Neural progenitor cell (in vitro differentiated cells): Measurements from ENCODE around the gene PRODH. TPM values are rescaled to one million over a fixed set of nuclear protein-coding genes. Genes with fewer than 3 reads are reported as not detected.
"Not testable (repeated sequence)": the region's sequence is repeated elsewhere in the genome, so short reads cannot be mapped to it uniquely, and the experiment has no call there.

Experiments used
- DNase-seq: peaks from one replicate; pipeline ENCODE4 v3.0.0-alpha.2; 2016; ENCODE audit warnings: low spot score
- H2AFZ ChIP-seq: fragments of 200-600 bp; sonication (generic); replicated peaks from 2 replicates; pipeline ENCODE4 v1.6.1; 2016; ENCODE audit warnings: antibody characterized with exemption
- H3F3A ChIP-seq: fragments of 200-600 bp; sonication (generic); 2 replicates; pipeline ENCODE4 v1.6.1; 2016; ENCODE audit warnings: antibody characterized with exemption, low read depth
- H3K27ac ChIP-seq: fragments of 200-600 bp; sonication (generic); 2 replicates; pipeline ENCODE4 v1.5.1; 2016; ENCODE audit warnings: mild to moderate bottlenecking
- H3K27me3 ChIP-seq: fragments of 200-600 bp; sonication (generic); 2 replicates; pipeline ENCODE4 v1.6.1; 2016; ENCODE audit warnings: mild to moderate bottlenecking, moderate library complexity
- H3K36me3 ChIP-seq: fragments of 200-600 bp; sonication (generic); 2 replicates; pipeline ENCODE4 v1.5.1; 2016
- H3K4me1 ChIP-seq: fragments of 200-600 bp; sonication (generic); 2 replicates; pipeline ENCODE4 v1.6.1; 2016; ENCODE audit warnings: mixed run types
- H3K4me2 ChIP-seq: fragments of 200-600 bp; sonication (generic); 2 replicates; pipeline ENCODE4 v1.6.1; 2016
- H3K4me3 ChIP-seq: fragments of 200-600 bp; sonication (generic); 2 replicates; pipeline ENCODE4 v1.5.1; 2016
- H3K79me2 ChIP-seq: fragments of 200-600 bp; sonication (generic); 2 replicates; pipeline ENCODE4 v1.6.1; 2016; ENCODE audit warnings: low read depth
- H3K9ac ChIP-seq: fragments of 200-600 bp; sonication (generic); 2 replicates; pipeline ENCODE4 v1.6.1; 2016
- H3K9me3 ChIP-seq: fragments of 200-600 bp; sonication (generic); 2 replicates; pipeline ENCODE4 v1.5.1; 2016; ENCODE audit warnings: low read depth
- H4K20me1 ChIP-seq: fragments of 200-600 bp; sonication (generic); 2 replicates; pipeline ENCODE4 v1.6.1; 2016; ENCODE audit warnings: low read depth
- H3K27ac Mint-ChIP-seq: 3 replicates; pipeline ENCODE4 v1.8.0; 2021; ENCODE audit warnings: mixed read lengths
- H3K27me3 Mint-ChIP-seq: 2 replicates; pipeline ENCODE4 v1.8.0; 2022; ENCODE audit warnings: low read depth, mild to moderate bottlenecking, inconsistent platforms, moderate library complexity, mixed read lengths; ENCODE audit not compliant: insufficient read depth
- H3K36me3 Mint-ChIP-seq: 3 replicates; pipeline ENCODE4 v1.8.0; 2021; ENCODE audit warnings: mixed read lengths
- H3K4me1 Mint-ChIP-seq: 3 replicates; pipeline ENCODE4 v1.8.0; 2021; ENCODE audit warnings: mixed read lengths
- H3K4me3 Mint-ChIP-seq: 3 replicates; pipeline ENCODE4 v1.8.0; 2021; ENCODE audit warnings: mild to moderate bottlenecking, moderate library complexity, mixed read lengths
- H3K9me3 Mint-ChIP-seq: 3 replicates; pipeline ENCODE4 v1.8.0; 2020; ENCODE audit warnings: mixed read lengths
- CTCF ChIP-seq: fragments of 200-600 bp; sonication (generic); IDR thresholded peaks from 2 replicates; pipeline ENCODE4 v1.5.1; 2017; ENCODE audit warnings: antibody characterized with exemption, mild to moderate bottlenecking
- EZH2 ChIP-seq: fragments of 200-600 bp; sonication (generic); IDR thresholded peaks from 2 replicates; pipeline ENCODE4 v1.6.1; 2017; ENCODE audit warnings: antibody characterized with exemption, mild to moderate bottlenecking, moderate library complexity
- EZH2phosphoT487 ChIP-seq: fragments of 200-600 bp; sonication (generic); IDR thresholded peaks from 2 replicates; pipeline ENCODE4 v1.6.1; 2017; ENCODE audit warnings: antibody characterized with exemption
- total RNA-seq: library from RNA; depleted of rRNA; stranded (reverse); fragments of >200 nt; gene quantifications from 2 replicates; pipeline ENCODE4 v1.2.3, GENCODE V29; 2015; ENCODE audit warnings: low replicate concordance

The PRODH gene
- total RNA-seq, 1 donor from 2014 or later = 9.3 TPM

GRCh38 chr22:18965526-18966421 is 29.7 kb upstream of the PRODH start:
- Mint-ChIP-seq H3K9me3 (no peaks in the 10 kb centered on the region), H3K36me3 (no peaks in the 10 kb centered on the region), H3K27me3 (peaks cover 12% of the 10 kb centered on the region), H3K27ac (no peak overlapping the region), H3K4me1 (peaks cover 11% of the 10 kb centered on the region), H3K4me3 (peak overlapping the region; percentile 41)
- Histone ChIP-seq H3K27ac (no peak overlapping the region), H2AFZ (no peak overlapping the region), H3K36me3 (no peaks in the 10 kb centered on the region), H4K20me1 (peaks cover 15% of the 10 kb centered on the region), H3K79me2 (no peaks in the 10 kb centered on the region), H3K4me1 (no peaks in the 10 kb centered on the region), H3K9ac (no peak overlapping the region), H3K9me3 (no peaks in the 10 kb centered on the region), H3K4me3 (no peak overlapping the region), H3K27me3 (peaks cover 4% of the 10 kb centered on the region), H3K4me2 (no peak overlapping the region), H3F3A (no peaks in the 10 kb centered on the region)
- DNase-seq = no peak
- TF ChIP-seq CTCF (no peak), EZH2 (no peak), EZH2phosphoT487 (no peak)

- not testable (repeated sequence) for H3K4me3 Mint-ChIP-seq, DNase-seq
These were observed 28.6 kb upstream of the PRODH start for GRCh38 chr22:18964501-18965265.

GRCh38 chr22:18964051-18964450 is 28.0 kb upstream of the PRODH start:
- not testable (repeated sequence) for H2AFZ ChIP-seq, H3K4me2 ChIP-seq, H3K4me1 Mint-ChIP-seq, H3K4me3 Mint-ChIP-seq, H3K36me3 ChIP-seq, H3K79me2 ChIP-seq, H3F3A ChIP-seq, H3K27me3 Mint-ChIP-seq, DNase-seq, H3K9ac ChIP-seq, H3K27ac Mint-ChIP-seq, H3K36me3 Mint-ChIP-seq, H3K27ac ChIP-seq, H3K9me3 ChIP-seq, H3K27me3 ChIP-seq, H3K4me3 ChIP-seq, H3K4me1 ChIP-seq, H3K9me3 Mint-ChIP-seq
- H4K20me1 ChIP-seq = peaks cover 15% of the 10 kb centered on the region

More at GRCh38 chr22:18964501-18965265, 28.6 kb upstream of the PRODH start:
- H3K4me1 ChIP-seq, H3K9me3 ChIP-seq, H3K9me3 Mint-ChIP-seq, H3F3A ChIP-seq, H3K9ac ChIP-seq, H3K36me3 ChIP-seq, H3K36me3 Mint-ChIP-seq, H3K4me3 ChIP-seq, H3K4me2 ChIP-seq, H3K27ac Mint-ChIP-seq, H3K79me2 ChIP-seq, H3K27ac ChIP-seq, H2AFZ ChIP-seq, H3K27me3 ChIP-seq: not testable (repeated sequence)
- H4K20me1 ChIP-seq = peaks cover 15% of the 10 kb centered on the region
- Mint-ChIP-seq H3K4me1 (peaks cover 10% of the 10 kb centered on the region), H3K27me3 (peaks cover 10% of the 10 kb centered on the region)

- Histone ChIP-seq H3K27me3 (no peaks in the 10 kb centered on the region), H3K27ac (no peak overlapping the region), H3K4me1 (no peaks in the 10 kb centered on the region), H3K9me3 (no peaks in the 10 kb centered on the region), H3K36me3 (no peaks in the 10 kb centered on the region), H3F3A (no peaks in the 10 kb centered on the region), H3K4me2 (no peak overlapping the region), H4K20me1 (peaks cover 4% of the 10 kb centered on the region), H3K4me3 (no peak overlapping the region), H3K79me2 (no peaks in the 10 kb centered on the region), H2AFZ (no peak overlapping the region), H3K9ac (no peak overlapping the region)
- no peak for DNase-seq
- Mint-ChIP-seq H3K4me3 (no peak overlapping the region), H3K36me3 (no peaks in the 10 kb centered on the region), H3K9me3 (no peaks in the 10 kb centered on the region), H3K27ac (no peak overlapping the region), H3K27me3 (peaks cover 5% of the 10 kb centered on the region), H3K4me1 (peaks cover 9% of the 10 kb centered on the region)
- TF ChIP-seq EZH2phosphoT487 = no peak
- TF ChIP-seq CTCF = no peak
- no peak for TF ChIP-seq EZH2
These were observed 26.2 kb upstream of the PRODH start for GRCh38 chr22:18962308-18962635.

GRCh38 chr22:18961632-18962307 is 25.7 kb upstream of the PRODH start:
- H2AFZ ChIP-seq, H3K27ac Mint-ChIP-seq, H3K4me1 ChIP-seq, H3K27ac ChIP-seq, H4K20me1 ChIP-seq, H3K27me3 ChIP-seq, H3K4me1 Mint-ChIP-seq, H3K27me3 Mint-ChIP-seq, H3K4me3 Mint-ChIP-seq, H3K9ac ChIP-seq, H3K36me3 ChIP-seq, H3K4me2 ChIP-seq, H3K36me3 Mint-ChIP-seq, H3K4me3 ChIP-seq, H3K79me2 ChIP-seq, H3K9me3 ChIP-seq, H3F3A ChIP-seq, DNase-seq, H3K9me3 Mint-ChIP-seq: not testable (repeated sequence)

GRCh38 chr22:18961201-18961600 is 25.1 kb upstream of the PRODH start:
- H3K27me3 ChIP-seq, H3K9me3 Mint-ChIP-seq, H3K36me3 ChIP-seq, H3K4me3 ChIP-seq, H3K27ac Mint-ChIP-seq, H3K4me1 Mint-ChIP-seq, H3K4me3 Mint-ChIP-seq, H3F3A ChIP-seq, H4K20me1 ChIP-seq, H3K36me3 Mint-ChIP-seq, H3K4me1 ChIP-seq, H3K27ac ChIP-seq, H3K79me2 ChIP-seq, H3K4me2 ChIP-seq, H2AFZ ChIP-seq, DNase-seq, H3K9me3 ChIP-seq, H3K27me3 Mint-ChIP-seq, H3K9ac ChIP-seq: not testable (repeated sequence)
